NB4 (cell line): ENCODE results near the gene PTGES2.

ENCODE experiments used
- DNase-seq: peaks from one replicate; pipeline ENCODE4 v3.0.0; 2010; ENCODE audit warnings: low read depth
- H3K4me3 ChIP-seq: one replicate; pipeline ENCODE4 v1.5.1; 2011; ENCODE audit warnings: mild to moderate bottlenecking, low read depth, low read length, moderate library complexity
- MYC ChIP-seq: IDR thresholded peaks from 2 replicates; pipeline ENCODE4 v1.6.1; 2011; ENCODE audit warnings: low read depth, low read length
- POLR2A ChIP-seq: IDR thresholded peaks from 2 replicates; pipeline ENCODE4 v1.6.1; 2011; ENCODE audit warnings: mild to moderate bottlenecking; ENCODE audit not compliant: insufficient read length; ENCODE audit errors: extremely low read depth
- TF ChIP-seq, protein P1 (sequence below): IDR thresholded peaks from one replicate; pipeline ENCODE4 v1.5.1; 2012; ENCODE audit warnings: low read depth, low read length
- TF ChIP-seq, protein P2 (sequence below): IDR thresholded peaks from 2 replicates; pipeline ENCODE4 v1.6.1; 2011; ENCODE audit warnings: low read depth, low read length

The PTGES2 gene

DNA sequence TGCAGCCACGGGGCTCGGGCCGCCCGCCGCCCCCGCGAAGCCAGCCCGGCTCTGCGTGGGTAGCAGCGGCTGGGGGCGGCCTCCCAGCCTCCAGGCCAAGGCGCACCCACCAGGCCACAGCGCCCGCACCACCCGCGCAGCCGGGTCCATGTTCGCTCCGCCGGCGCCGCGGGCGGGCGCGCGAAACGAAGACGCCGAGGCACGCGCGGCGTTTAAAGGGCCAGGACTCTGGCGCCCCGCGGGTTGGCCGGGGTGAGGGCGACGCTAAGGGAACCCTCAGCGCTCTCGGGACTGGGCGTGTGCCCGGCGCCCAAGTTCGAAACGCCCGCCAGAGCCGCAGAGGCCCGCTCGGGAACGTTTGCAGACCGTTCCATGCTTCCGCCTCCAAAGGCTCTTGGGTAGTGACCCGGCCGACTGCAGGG is at the start of gene PTGES2:
PTGES2 (minus strand) TSS at position 162 of the 422 bp plus-strand sequence; CDS start at position 150, 12 bp downstream.
- peak; percentile 90 for DNase-seq
- peak within 1 kb of the TSS; percentile 92 for H3K4me3 ChIP-seq
- TF ChIP-seq, protein P1, sequence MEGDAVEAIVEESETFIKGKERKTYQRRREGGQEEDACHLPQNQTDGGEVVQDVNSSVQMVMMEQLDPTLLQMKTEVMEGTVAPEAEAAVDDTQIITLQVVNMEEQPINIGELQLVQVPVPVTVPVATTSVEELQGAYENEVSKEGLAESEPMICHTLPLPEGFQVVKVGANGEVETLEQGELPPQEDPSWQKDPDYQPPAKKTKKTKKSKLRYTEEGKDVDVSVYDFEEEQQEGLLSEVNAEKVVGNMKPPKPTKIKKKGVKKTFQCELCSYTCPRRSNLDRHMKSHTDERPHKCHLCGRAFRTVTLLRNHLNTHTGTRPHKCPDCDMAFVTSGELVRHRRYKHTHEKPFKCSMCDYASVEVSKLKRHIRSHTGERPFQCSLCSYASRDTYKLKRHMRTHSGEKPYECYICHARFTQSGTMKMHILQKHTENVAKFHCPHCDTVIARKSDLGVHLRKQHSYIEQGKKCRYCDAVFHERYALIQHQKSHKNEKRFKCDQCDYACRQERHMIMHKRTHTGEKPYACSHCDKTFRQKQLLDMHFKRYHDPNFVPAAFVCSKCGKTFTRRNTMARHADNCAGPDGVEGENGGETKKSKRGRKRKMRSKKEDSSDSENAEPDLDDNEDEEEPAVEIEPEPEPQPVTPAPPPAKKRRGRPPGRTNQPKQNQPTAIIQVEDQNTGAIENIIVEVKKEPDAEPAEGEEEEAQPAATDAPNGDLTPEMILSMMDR, result no peak
- TF ChIP-seq, protein P2, sequence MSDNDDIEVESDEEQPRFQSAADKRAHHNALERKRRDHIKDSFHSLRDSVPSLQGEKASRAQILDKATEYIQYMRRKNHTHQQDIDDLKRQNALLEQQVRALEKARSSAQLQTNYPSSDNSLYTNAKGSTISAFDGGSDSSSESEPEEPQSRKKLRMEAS, result peak; percentile 60; the same call in 1 of the 2 replicates
- TF ChIP-seq POLR2A (peak; percentile 29), MYC (peak; percentile 83)

DNA sequence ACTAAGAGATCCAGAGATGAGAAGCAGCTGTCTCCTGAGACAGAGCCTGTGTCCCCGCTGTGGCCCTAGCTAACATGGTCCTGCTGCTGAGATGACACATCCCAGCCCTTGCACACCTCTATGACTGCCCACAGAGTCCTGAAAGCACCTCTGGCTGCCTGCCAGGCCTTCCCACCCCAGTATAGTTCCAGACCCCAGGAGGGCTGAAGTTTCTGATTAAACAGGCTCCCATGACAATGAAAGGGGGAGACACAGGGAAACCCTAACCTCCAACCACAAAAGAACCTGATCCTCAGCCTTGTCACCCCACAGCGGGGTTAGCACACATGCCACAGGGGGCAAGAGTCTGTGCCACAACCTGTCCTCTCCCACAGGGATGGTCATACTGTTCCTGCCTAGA is 48.2 kb upstream of the PTGES2 start:
- DNase-seq, result no peak
- H3K4me3 ChIP-seq, result no peak overlapping the region
- no peak for TF ChIP-seq POLR2A
- TF ChIP-seq, protein P1, result no peak
- TF ChIP-seq MYC, result no peak
- TF ChIP-seq, protein P2, result no peak

- no peak for DNase-seq
- no peak overlapping the region for H3K4me3 ChIP-seq
- TF ChIP-seq POLR2A, result no peak
- TF ChIP-seq, protein P1, result no peak
- TF ChIP-seq, protein P2, result no peak
- TF ChIP-seq MYC, result no peak
Observed at GRCh38 chr9:128175102-128175563, 47.6 kb upstream of the PTGES2 start.

GRCh38 chr9:128174062-128174461 is 46.5 kb upstream of the PTGES2 start:
- no peak for DNase-seq
- TF ChIP-seq MYC (no peak), POLR2A (no peak)
- TF ChIP-seq, protein P1, result no peak
- TF ChIP-seq, protein P2, result no peak
- no peak overlapping the region for H3K4me3 ChIP-seq

DNA sequence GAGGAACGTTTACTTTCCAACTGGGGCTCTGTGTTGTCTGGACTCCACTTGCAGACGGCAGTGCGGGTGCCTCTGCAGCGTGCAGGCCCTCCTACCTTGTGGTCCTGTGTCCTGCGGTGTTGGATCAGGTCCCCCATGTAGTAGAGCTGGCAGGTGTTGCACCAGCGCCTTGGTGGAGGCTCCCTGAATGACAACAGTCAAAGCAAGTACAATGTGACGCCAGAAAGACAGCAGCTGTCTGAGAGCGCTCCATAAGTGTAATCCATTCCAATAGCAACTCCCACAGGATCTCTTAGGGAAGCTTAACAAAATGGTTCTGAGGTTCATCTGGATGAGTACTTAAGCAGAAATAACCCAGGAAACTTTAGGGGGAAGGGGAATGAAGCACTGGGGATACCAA is 42.4 kb upstream of the PTGES2 start:
- DNase-seq, result no peak
- H3K4me3 ChIP-seq, result no peak overlapping the region
- TF ChIP-seq POLR2A (no peak), MYC (no peak)
- TF ChIP-seq, protein P2, result no peak
- TF ChIP-seq, protein P1, result no peak

DNA sequence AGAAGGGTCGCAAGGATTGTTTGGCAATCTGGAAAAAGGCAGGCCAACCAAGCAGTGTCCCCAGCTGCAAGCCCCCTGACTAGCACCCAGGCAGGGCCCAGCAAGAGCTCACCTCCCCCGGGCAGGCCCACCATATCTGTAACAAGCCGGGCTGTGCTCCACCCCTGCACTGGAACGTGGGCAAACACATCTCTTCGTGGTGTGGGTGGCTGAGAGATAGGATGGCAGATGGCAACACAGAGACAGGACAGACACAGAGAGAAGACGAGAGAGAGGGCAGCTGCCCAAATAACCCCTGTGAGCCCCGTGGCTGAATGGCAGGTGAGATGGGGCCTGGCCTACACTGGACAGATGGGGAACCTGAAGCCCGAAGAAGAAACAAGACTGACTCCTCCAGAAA is 42.0 kb upstream of the PTGES2 start:
- H3K4me3 ChIP-seq, result no peak overlapping the region
- no peak for DNase-seq
- TF ChIP-seq, protein P1, result no peak
